T-cell (primary cell): ENCODE results near the gene BACH1. TPM values are rescaled to one million over a fixed set of nuclear protein-coding genes. Genes with fewer than 3 reads are reported as not detected.

Experiments
- ATAC-seq, 4 experiments: fragments of 200-7000 bp in 3 of 4; fragments of 150-1000 bp in 1 of 4; cut with Tn5 transposase; replicated peaks in 1 of 4; 1 replicate in 3 of 4; 2 replicates in 1 of 4; pipeline ENCODE4 v1.10.0; 2021; ENCODE audit warnings: moderate library complexity in 3 of 4, mild to moderate bottlenecking in 2 of 4, moderate number of reproducible peaks in 1 of 4
- CTCF ChIA-PET, 2 donors: fragments of 300-600 bp; sonication (Branson Sonifier 250); formaldehyde crosslinking; loops; one replicate each; lab custom pipeline; 2022; ENCODE audit warnings: antibody characterized with exemption in 2 of 2; lab: Charles Lee
- POLR2A ChIA-PET, 2 donors: fragments of 300-600 bp; sonication (Branson Sonifier 250); formaldehyde crosslinking; loops; one replicate each; lab custom pipeline; 2022; ENCODE audit warnings: antibody characterized with exemption in 2 of 2; lab: Charles Lee
- DNase-seq, 35 experiments: peaks; one replicate each; pipeline versions ENCODE4 v3.0.0 to v3.0.0-alpha.2; 2013 to 2023
- H3K27ac ChIP-seq: one replicate; pipeline ENCODE4 v1.5.1; 2013; ENCODE audit warnings: low read length
- H3K27me3 ChIP-seq, 2 experiments: replicated peaks in 1 of 2; 1 replicate in 1 of 2; 2 replicates in 1 of 2; pipeline versions ENCODE4 v1.6.1 to v1.7.0; 2013; ENCODE audit warnings: low read length in 1 of 2, mixed read lengths in 1 of 2; ENCODE audit not compliant: control insufficient read depth in 2 of 2, insufficient read depth in 2 of 2; ENCODE audit errors: extremely low read depth in 1 of 2
- H3K36me3 ChIP-seq, 2 donors: 1 replicate in 1 of 2; 2 replicates in 1 of 2; pipeline versions ENCODE4 v1.6.1 to v1.7.0; 2013; ENCODE audit warnings: low read length in 1 of 2; ENCODE audit not compliant: control insufficient read depth in 2 of 2, insufficient read depth in 1 of 2; ENCODE audit errors: extremely low read depth in 1 of 2
- H3K4me1 ChIP-seq, 2 experiments: 1 replicate in 1 of 2; 2 replicates in 1 of 2; pipeline versions ENCODE4 v1.6.1 to v1.7.0; 2013; ENCODE audit warnings: low read length in 2 of 2, mixed read lengths in 1 of 2; ENCODE audit not compliant: insufficient read depth in 2 of 2, control insufficient read depth in 1 of 2; ENCODE audit errors: extremely low read depth in 1 of 2
- H3K4me3 ChIP-seq, 2 donors: 1 replicate in 1 of 2; 2 replicates in 1 of 2; pipeline versions ENCODE4 v1.5.1 to v1.7.0; 2013; ENCODE audit warnings: mild to moderate bottlenecking in 2 of 2, low read length in 1 of 2, moderate library complexity in 1 of 2; ENCODE audit not compliant: control insufficient read depth in 1 of 2; ENCODE audit errors: extremely low read depth in 1 of 2
- H3K9me3 ChIP-seq: 2 replicates; pipeline ENCODE4 v1.7.0; 2013
- H3K27ac Mint-ChIP-seq, 2 donors: one replicate each; pipeline ENCODE4 v1.8.0; 2020 to 2021; ENCODE audit warnings: mild to moderate bottlenecking in 2 of 2, mixed read lengths in 2 of 2
- H3K27me3 Mint-ChIP-seq, 2 donors: one replicate each; pipeline ENCODE4 v1.8.0; 2021 to 2022; ENCODE audit warnings: mixed read lengths in 2 of 2
- H3K36me3 Mint-ChIP-seq: one replicate; pipeline ENCODE4 v1.8.0; 2021; ENCODE audit warnings: mixed read lengths
- H3K4me1 Mint-ChIP-seq, 3 donors: one replicate each; pipeline ENCODE4 v1.8.0; 2020 to 2022; ENCODE audit warnings: mixed read lengths in 3 of 3, mild to moderate bottlenecking in 1 of 3
- H3K4me3 Mint-ChIP-seq, 3 donors: one replicate each; pipeline ENCODE4 v1.8.0; 2020 to 2022; ENCODE audit warnings: mild to moderate bottlenecking in 3 of 3, mixed read lengths in 3 of 3, moderate library complexity in 3 of 3
- H3K9me3 Mint-ChIP-seq, 3 donors: one replicate each; pipeline ENCODE4 v1.8.0; 2020 to 2022; ENCODE audit warnings: mixed read lengths in 3 of 3
- WGBS: methylation state at CpG from one replicate; pipeline ENCODE4 v1.1.5; 2013; ENCODE audit warnings: missing lambda C conversion rate; ENCODE audit not compliant: insufficient coverage; 5-methylcytosine and 5-hydroxymethylcytosine counted together
- total RNA-seq, 35 experiments: library from RNA in 6 of 35; stranded (reverse) in 6 of 35; fragments of 120-200 nt in 1 of 35; gene quantifications; one replicate each; pipeline versions ENCODE4 v1.2.1 to v1.2.4 and lab custom pipeline; 2013 to 2026

Gene BACH1
- total RNA-seq, 5 donors from 2014 or later (not counting 1 experiment from before 2014, with no cell fraction given) = 42.9 to 54.8 (median 52.8) TPM

DNA sequence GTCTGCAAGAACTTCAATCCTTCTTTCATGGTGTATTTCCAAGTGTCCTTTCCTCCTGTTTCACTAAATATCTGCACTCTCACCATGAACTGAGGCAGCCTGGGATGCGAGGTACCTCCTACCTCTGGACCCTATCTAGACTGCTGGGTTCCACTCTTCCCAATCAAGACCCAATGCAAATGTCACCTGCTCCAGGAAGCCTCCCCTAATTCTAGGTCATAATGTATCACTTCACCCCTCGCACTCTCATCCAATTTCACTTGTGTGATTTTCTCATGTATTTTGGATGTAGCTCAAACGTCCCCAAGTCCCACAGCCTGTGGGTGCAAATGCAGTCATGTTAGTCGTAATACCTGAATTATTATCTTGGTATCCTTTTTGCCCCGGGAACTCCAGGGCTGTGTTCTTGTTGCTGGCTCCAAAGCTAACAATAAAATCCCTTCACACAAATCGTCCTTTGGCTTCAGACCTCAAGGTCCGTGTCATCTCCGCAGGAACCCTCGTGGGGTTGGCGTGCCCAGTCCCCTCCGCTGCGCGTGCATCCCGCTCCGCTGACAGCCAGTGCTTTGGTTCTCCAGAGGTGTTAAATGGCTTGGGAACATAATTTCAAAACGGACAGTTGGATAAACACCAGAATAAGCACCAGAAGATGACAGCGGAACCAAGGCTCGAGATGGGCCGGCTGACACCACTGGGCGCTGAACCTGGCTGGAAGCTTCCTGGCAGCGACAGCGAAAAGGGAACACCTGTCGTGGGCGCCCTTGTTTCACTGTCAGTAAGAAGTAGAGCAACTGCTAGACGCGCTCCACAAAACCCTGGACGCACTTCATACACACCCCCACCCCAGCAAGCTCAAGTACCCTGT, 1.0 kb upstream of the BACH1 start:
- Histone ChIP-seq H3K9me3 (no peaks in the 10 kb centered on the region), H3K4me1 (peaks cover 17 to 21% of the 10 kb centered on the region in 2 experiments), H3K4me3 (peak overlapping the region; percentile 46 to 53), H3K27ac (peak overlapping the region; percentile 34), H3K36me3 (no peaks in the 10 kb centered on the region), H3K27me3 (peaks cover 0 to 3% of the 10 kb centered on the region in 2 experiments)
- WGBS = 74% methylated on average over 13 of the region's 27 CpGs
- peak in 7 of 35 experiments; percentile 2 to 15 (median 12) for DNase-seq
- peak overlapping the region; percentile 55 to 87 (median 71) for H3K4me3 Mint-ChIP-seq
- POLR2A ChIA-PET = interaction anchor here (0.6 kb wide), 3 partner anchors 18 to 257 kb away, joined by 3 read pairs; no protein-coding TSS in a partner anchor
- no peaks in the 10 kb centered on the region for H3K27me3 Mint-ChIP-seq
- CTCF ChIA-PET = interaction anchor here (1.0 to 1.2 kb wide), 2 partner anchors 210 to 414 kb away, joined by 3 read pairs; no protein-coding TSS in a partner anchor
- peak overlapping the region; percentile 53 to 75 for H3K27ac Mint-ChIP-seq
- H3K9me3 Mint-ChIP-seq = peaks cover 0 to 5% (median 0%) of the 10 kb centered on the region in 3 donors
- H3K4me1 Mint-ChIP-seq = peaks cover 68 to 75% (median 72%) of the 10 kb centered on the region in 3 donors
- no peak for ATAC-seq
- H3K36me3 Mint-ChIP-seq = no peaks in the 10 kb centered on the region

GRCh38 chr21:29299046-29299915, 559 bp downstream of the BACH1 start:
- H3K9me3 ChIP-seq = no peaks in the 10 kb centered on the region
- under 1% methylated on average over 56 of the region's 75 CpGs for WGBS
- POLR2A ChIA-PET = interaction anchor here (0.6 to 1.2 kb wide), 7 partner anchors 13 to 1063 kb away, joined by 3 to 6 read pairs (median 4); no protein-coding TSS in a partner anchor
- no peaks in the 10 kb centered on the region for H3K36me3 ChIP-seq
- H3K27me3 Mint-ChIP-seq = no peaks in the 10 kb centered on the region
- DNase-seq = peak; percentile 23 to 75 (median 56)
- H3K27ac ChIP-seq = peak overlapping the region; percentile 52
- H3K9me3 Mint-ChIP-seq = peaks cover 0 to 5% (median 0%) of the 10 kb centered on the region in 3 donors
- H3K27ac Mint-ChIP-seq = peak overlapping the region; percentile 75 to 77
- peak overlapping the region; percentile 79 to 87 (median 87) for H3K4me3 Mint-ChIP-seq
- peak overlapping the region; percentile 64 to 73 for H3K4me3 ChIP-seq
- ATAC-seq = peak; percentile 60 to 73 (median 72)
- H3K27me3 ChIP-seq = peaks cover 0 to 3% of the 10 kb centered on the region in 2 experiments
- no peaks in the 10 kb centered on the region for H3K36me3 Mint-ChIP-seq
- peaks cover 71 to 74% (median 74%) of the 10 kb centered on the region in 3 donors for H3K4me1 Mint-ChIP-seq
- H3K4me1 ChIP-seq = peaks cover 17 to 21% of the 10 kb centered on the region in 2 experiments
- CTCF ChIA-PET = interaction anchor here (0.8 to 1.5 kb wide), 5 partner anchors 13 to 775 kb away, joined by 3 to 8 read pairs (median 3); no protein-coding TSS in a partner anchor

DNA sequence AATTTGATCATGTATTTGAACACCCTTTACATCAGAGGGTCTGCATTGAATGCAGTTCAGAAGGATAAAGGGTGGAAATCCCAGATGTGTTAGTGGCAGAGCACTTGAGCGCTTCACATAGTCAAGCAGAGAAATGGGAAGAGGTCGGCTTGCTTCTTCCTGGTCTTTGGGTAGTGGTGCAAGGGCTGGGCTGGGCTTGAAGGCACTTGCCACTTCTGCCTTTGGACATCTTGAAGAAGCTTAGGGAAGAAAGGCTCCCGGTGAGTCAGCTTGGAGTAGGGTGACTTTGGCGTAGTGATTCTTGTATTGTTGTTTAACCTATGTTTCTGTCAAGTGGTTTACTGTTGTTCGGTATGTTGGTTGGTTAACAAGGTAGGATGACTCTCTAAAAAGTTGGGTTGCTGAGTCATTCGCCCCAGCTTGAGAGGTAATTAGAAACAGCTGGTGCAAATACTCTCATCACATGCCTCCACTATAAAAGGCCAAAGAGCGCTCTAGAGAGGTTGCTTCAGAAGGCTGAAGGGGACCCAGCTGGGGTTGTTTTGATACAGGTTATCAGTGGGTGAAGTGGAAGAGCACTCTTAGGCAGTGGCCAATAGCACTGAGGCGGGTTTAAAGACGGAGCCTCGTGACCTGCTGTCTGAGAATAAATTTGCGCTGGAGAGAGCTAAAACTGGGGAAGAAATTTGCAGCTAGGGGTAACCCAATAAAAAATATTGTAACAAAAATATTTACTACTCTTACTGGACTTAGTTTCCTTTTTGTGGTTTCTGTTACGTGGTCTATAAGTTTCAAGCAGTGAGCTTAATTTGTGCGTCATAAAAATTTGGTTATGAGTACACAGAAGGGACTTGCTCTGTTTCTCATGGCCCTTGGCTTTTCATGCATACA, 1.4 kb downstream of the BACH1 start:
- Histone ChIP-seq H3K4me3 (peak overlapping the region; percentile 64 to 73), H3K36me3 (no peaks in the 10 kb centered on the region), H3K4me1 (peaks cover 13 to 21% of the 10 kb centered on the region in 2 experiments), H3K27me3 (peaks cover 0 to 3% of the 10 kb centered on the region in 2 experiments), H3K27ac (peak overlapping the region; percentile 52), H3K9me3 (no peaks in the 10 kb centered on the region)
- Mint-ChIP-seq H3K27ac (peak overlapping the region; percentile 75 to 77), H3K27me3 (no peaks in the 10 kb centered on the region), H3K4me1 (peaks cover 70 to 74% (median 73%) of the 10 kb centered on the region in 3 donors), H3K4me3 (peak overlapping the region; percentile 79 to 87 (median 87)), H3K36me3 (no peaks in the 10 kb centered on the region), H3K9me3 (peaks cover 0 to 5% (median 0%) of the 10 kb centered on the region in 3 donors)
- WGBS = 43% methylated on average over 8 of the region's 13 CpGs
- ChIA-PET POLR2A (interaction anchor here in 1 of 2 donors (0.5 to 1.8 kb wide), 6 partner anchors 10 to 281 kb away, joined by 3 to 5 read pairs (median 4); no protein-coding TSS in a partner anchor), CTCF (interaction anchor here (0.6 to 1.7 kb wide), 11 partner anchors 12 to 1967 kb away, joined by 3 to 9 read pairs (median 3); partner anchors contain the start of gene USP16 (in 1 of the 2))
- ATAC-seq = peak in 3 of 4 experiments; percentile 3 to 13 (median 9)
- DNase-seq = peak in 31 of 35 experiments; percentile 0 to 60 (median 24)

GRCh38 chr21:29300807-29301138, 2.1 kb downstream of the BACH1 start:
- DNase-seq (no peak), ATAC-seq (no peak)
- Histone ChIP-seq H3K9me3 (no peaks in the 10 kb centered on the region), H3K27ac (no peak overlapping the region), H3K27me3 (peaks cover 0 to 3% of the 10 kb centered on the region in 2 experiments), H3K36me3 (no peaks in the 10 kb centered on the region), H3K4me1 (peaks cover 16 to 17% of the 10 kb centered on the region in 2 experiments), H3K4me3 (no peak overlapping the region)
- H3K27me3 Mint-ChIP-seq = no peaks in the 10 kb centered on the region
- no CpG with 5 or more reads among the region's 3 CpGs for WGBS
- H3K9me3 Mint-ChIP-seq = peaks cover 0 to 5% (median 0%) of the 10 kb centered on the region in 3 donors
- H3K4me3 Mint-ChIP-seq = peak overlapping the region; percentile 79 to 87 (median 87)
- peak overlapping the region; percentile 59 to 75 for H3K27ac Mint-ChIP-seq
- ChIA-PET CTCF (interaction anchor here (0.6 to 1.7 kb wide), 7 partner anchors 12 to 1967 kb away, joined by 3 to 9 read pairs (median 3); partner anchors contain the start of gene USP16 (in 1 of the 2)), POLR2A (interaction anchor here in 1 of 2 donors (0.7 to 1.8 kb wide), 3 partner anchors 9 to 13 kb away, joined by 4 to 5 read pairs (median 5); no protein-coding TSS in a partner anchor)
- H3K36me3 Mint-ChIP-seq = peaks cover under 1% of the 10 kb centered on the region
- peaks cover 70 to 72% (median 72%) of the 10 kb centered on the region in 3 donors for H3K4me1 Mint-ChIP-seq

GRCh38 chr21:29301691-29302090, 3.0 kb downstream of the BACH1 start:
- Histone ChIP-seq H3K27ac (no peak overlapping the region), H3K36me3 (no peaks in the 10 kb centered on the region), H3K4me3 (no peak overlapping the region), H3K9me3 (no peaks in the 10 kb centered on the region), H3K27me3 (peaks cover 0 to 3% of the 10 kb centered on the region in 2 experiments), H3K4me1 (peaks cover 16 to 17% of the 10 kb centered on the region in 2 experiments)
- POLR2A ChIA-PET = interaction anchor here (0.6 to 1.8 kb wide), 4 partner anchors 12 to 66 kb away, joined by 3 to 5 read pairs (median 4); no protein-coding TSS in a partner anchor
- DNase-seq (no peak), ATAC-seq (no peak)
- Mint-ChIP-seq H3K36me3 (peaks cover 7% of the 10 kb centered on the region), H3K27me3 (no peaks in the 10 kb centered on the region), H3K9me3 (peaks cover 0 to 5% (median 0%) of the 10 kb centered on the region in 3 donors), H3K27ac (no peak overlapping the region), H3K4me1 (peaks cover 74 to 81% (median 75%) of the 10 kb centered on the region in 3 donors), H3K4me3 (peak overlapping the region in 1 of 3 donors; percentile 40)
- WGBS = no CpG with 5 or more reads among the region's 6 CpGs
- CTCF ChIA-PET = interaction anchor here (1.4 to 1.7 kb wide), 3 partner anchors 11 to 47 kb away, joined by 5 read pairs; no protein-coding TSS in a partner anchor
